MV-4-11 (cell line): Measurements from ENCODE around the gene GPR34.
"Not testable (repeated sequence)": the region's sequence is repeated elsewhere in the genome, so short reads cannot be mapped to it uniquely, and the experiment has no call there.

Experiments
- DNase-seq: peaks from one replicate; lab custom pipeline; 2025; lab: John Stamatoyannopoulos, UW

GPR34 gene, protein sequence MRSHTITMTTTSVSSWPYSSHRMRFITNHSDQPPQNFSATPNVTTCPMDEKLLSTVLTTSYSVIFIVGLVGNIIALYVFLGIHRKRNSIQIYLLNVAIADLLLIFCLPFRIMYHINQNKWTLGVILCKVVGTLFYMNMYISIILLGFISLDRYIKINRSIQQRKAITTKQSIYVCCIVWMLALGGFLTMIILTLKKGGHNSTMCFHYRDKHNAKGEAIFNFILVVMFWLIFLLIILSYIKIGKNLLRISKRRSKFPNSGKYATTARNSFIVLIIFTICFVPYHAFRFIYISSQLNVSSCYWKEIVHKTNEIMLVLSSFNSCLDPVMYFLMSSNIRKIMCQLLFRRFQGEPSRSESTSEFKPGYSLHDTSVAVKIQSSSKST

DNA sequence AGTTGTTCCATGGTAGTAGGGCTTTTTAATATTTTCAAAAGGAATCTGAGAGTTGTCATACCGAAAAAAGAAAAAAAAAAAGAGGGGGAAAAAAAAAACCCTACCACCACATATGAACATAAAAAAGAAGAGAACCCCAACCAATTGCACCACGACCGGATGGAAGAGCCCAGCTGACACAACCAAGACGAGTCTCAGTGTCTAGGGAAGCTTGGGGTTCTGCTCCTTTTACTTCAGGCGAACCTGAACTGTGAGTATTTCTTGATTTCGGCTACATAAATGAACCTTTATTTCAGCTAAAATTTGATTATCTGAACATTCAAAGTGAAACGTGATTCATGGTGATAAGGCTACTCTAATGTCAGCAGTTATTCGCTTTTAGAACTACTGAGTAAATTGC is at the start of gene GPR34:
Gene GPR34, plus strand, starts transcription at position 139 of the 400 bp plus-strand sequence. CDS start 6,661 bp downstream, outside the sequence.
- DNase-seq = peak; percentile 20

GRCh38 chrX:41646201-41646600 is 42.6 kb upstream of the GPR34 start:
- DNase-seq = not testable (repeated sequence)

- DNase-seq = no peak
Measured at GRCh38 chrX:41653125-41653524, 35.6 kb upstream of the GPR34 start.

GRCh38 chrX:41655101-41655500 is 33.7 kb upstream of the GPR34 start:
- DNase-seq = no peak

GRCh38 chrX:41655631-41656030 is 33.1 kb upstream of the GPR34 start:
- no peak for DNase-seq

- peak; percentile 0 for DNase-seq
Measured at GRCh38 chrX:41661366-41662095, 27.2 kb upstream of the GPR34 start.

DNA sequence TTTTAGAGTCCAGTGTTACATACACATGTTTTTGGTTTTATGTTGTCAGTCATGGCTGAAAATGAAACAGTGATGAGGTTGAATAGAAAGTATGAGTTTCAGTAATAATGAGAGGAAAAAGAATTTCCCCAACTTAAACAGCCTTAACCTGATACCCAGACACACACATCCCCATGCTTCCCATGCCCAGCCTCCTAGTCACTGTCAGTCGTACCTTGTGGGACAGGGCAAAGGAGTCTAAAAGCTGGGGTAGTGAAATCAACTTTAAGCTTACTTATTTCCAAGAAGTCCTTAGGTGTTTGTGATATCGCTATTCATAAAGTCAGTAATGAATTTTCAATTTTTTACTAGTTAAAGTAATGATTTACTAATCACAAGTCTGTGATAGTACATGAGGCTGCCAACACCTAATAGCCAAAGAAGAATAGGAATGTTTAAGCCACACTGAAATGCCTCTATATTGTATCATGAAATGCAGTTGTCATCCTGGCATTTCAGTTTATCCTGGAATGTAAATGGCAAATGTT is 24.3 kb upstream of the GPR34 start:
- DNase-seq = no peak

DNA sequence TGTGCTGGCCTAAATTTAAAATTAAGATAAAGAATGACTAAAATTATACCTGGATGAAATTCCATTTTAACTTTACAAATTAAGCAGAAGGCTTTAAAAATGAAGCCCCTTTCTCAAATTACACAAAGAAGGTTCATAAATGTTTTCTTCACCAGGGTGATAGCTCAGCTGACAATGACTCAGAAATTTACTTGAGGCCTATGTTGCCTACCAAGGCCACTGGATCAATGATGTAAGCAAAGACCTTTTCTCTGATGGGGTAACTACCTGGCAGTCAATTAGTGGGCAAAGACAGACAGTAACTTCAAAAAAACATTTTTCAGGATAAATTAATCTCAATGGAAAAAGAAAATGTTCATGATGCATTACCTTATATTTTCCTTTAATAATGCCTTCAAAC is 23.9 kb upstream of the GPR34 start:
- no peak for DNase-seq

GRCh38 chrX:41665686-41666085 is 23.1 kb upstream of the GPR34 start:
- DNase-seq = no peak

- peak; percentile 86 for DNase-seq
Measured at GRCh38 chrX:41666251-41666650, 22.5 kb upstream of the GPR34 start.

GRCh38 chrX:41667631-41668030 is 21.1 kb upstream of the GPR34 start:
- no peak for DNase-seq

DNA sequence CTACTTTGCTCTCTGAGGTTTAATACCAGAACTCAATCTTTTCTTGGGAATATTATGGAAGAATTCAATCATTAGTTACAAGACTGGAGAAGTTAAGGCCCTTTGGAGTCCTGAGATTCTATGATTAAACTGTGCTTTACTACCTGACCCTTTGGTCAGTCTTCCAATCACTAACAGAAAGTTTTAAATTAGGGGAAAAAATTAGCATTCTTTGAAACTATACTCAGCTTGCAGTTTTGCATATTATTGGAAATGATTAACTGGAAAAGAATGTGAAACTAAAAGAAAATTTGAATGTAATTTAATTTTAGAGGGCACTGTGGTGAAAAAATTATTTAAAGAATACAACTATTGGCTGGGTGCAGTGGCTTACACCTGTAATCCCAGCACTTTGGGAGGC is 18.7 kb upstream of the GPR34 start:
- no peak for DNase-seq

DNA sequence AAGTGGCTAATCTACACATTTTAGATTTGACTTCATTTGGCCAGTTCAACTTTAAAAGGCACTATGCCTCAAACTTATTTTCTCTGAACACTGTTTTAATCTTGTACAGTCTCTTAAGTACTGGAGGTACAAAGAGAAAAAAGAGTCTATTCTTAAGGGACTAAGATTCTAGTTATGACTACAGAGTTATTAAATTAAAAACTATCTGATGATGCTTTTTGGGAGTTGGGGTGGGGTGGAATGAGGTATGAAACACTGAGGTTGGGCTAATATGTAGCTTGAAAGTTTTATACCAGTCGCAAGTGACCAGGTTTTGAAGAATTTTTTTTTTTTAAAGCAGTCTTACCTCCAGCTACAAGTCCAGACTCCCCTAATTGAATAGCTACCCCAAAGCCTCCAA is 17.7 kb upstream of the GPR34 start:
- no peak for DNase-seq

GRCh38 chrX:41672643-41673042 is 16.1 kb upstream of the GPR34 start:
- DNase-seq = no peak

DNA sequence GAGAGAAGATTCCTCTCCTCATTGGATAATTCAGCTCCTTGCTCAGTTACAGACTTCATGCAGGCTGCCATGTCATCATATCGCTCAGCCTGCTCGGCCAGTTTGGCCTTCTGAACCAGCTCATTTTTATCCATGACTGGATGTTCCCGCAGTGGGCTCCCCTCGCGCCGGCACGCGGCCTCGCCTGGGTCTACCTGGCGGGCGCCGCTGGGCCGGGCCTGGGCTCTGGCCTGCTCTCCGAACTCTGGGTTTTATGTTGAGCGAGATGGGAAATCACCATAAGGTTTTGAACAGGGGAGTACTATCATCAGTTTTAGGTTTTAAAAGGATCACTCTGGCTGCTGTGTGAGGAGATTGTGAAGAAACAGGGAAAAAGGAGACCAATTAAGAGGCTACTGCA is 12.4 kb upstream of the GPR34 start:
- not testable (repeated sequence) for DNase-seq

GRCh38 chrX:41677183-41678060 is 11.4 kb upstream of the GPR34 start:
- no peak for DNase-seq

DNA sequence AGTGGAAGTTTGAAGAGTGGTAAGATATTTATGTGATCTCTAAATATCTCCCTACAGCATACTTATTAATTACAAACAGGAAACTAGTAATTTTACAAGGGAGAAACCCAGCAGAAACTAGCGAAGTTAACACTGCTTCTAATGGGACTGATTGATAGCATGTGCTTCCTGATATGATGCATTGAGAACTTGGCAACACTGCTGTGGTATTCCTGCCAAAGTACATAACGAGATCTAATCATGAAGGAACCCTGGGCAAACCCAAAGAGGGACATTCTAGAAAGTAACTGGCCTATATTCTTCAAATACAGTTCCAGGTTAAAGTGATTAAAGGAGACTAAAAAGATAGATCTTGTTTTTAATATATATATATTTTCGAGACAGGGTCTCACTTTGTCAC is 4.6 kb upstream of the GPR34 start:
- no peak for DNase-seq

GRCh38 chrX:41684940-41685339 is 3.8 kb upstream of the GPR34 start:
- DNase-seq = no peak

GRCh38 chrX:41686788-41687187 is 2.0 kb upstream of the GPR34 start:
- peak; percentile 88 for DNase-seq

DNA sequence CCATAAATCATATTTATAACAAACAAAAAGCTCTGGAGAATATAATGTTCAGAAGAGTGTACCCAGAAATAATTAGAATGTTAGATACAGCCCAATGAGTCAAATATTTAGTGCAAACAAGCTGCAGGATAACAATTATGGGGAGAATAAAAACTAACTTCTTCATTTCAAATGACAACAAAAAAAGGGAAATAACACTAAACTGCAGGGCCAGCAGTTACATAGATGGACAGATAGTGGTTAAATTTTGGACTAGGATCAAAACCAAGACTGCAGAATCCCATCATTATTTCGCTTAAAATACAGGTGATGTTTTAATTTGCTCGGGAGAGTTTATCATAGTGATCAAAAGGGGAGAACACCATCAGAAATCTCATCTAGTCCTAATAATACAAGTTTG is 617 bp upstream of the GPR34 start:
- DNase-seq = peak; percentile 30

GRCh38 chrX:41689711-41690110 is 938 bp downstream of the GPR34 start:
- DNase-seq = no peak

DNA sequence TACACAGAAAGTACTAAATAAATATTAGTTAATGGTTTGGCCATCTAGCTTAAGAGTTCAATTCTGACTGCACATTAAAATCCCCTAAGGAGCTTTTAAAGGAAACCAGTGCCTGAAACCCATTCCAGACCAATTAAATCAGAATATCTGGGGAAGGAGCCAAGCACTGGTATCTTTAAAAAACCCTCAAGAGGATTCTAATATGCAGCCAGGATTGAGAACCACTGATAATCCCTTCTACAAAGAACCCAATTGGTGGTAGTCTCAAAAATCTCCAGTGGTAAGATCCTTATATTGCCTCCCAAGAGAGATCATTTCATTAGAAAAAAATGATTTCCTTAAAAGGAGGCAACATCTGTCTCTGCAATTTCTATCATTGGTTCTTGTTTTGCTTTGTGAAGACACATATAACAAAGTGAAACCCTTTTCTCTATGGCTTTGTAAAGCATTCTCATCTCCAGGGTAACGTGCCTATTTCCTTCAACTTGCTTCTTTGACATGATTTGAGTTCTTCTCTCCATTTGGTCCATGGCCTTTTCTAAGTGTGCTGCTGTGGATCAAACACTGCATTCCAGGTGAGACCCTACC is 3.5 kb downstream of the GPR34 start:
- peak; percentile 6 for DNase-seq
